Activated naive CD4-positive, alpha-beta T cell treated with Interleukin-2 at 50 U/mL for 16 hours (primary cell): ENCODE measurements around the gene OR52B2.

Experiments
- DNase-seq: peaks from one replicate; pipeline ENCODE4 v3.0.0-alpha.2; 2020

OR52B2 gene

GRCh38 chr11:6170226-6170625, at the start of gene OR52B2:
TSS of gene OR52B2 (minus strand) at chr11:6170326. CDS start at chr11:6170326, 0 bp downstream.
- no peak for DNase-seq

GRCh38 chr11:6219359-6219758, 49.2 kb upstream of the OR52B2 start:
- DNase-seq: no peak

- DNase-seq: no peak
Observed at GRCh38 chr11:6217722-6218121, 47.6 kb upstream of the OR52B2 start.

- DNase-seq: no peak
Observed at GRCh38 chr11:6216501-6216900, 46.4 kb upstream of the OR52B2 start.

- no peak for DNase-seq
Observed at GRCh38 chr11:6214530-6214929, 44.4 kb upstream of the OR52B2 start.

GRCh38 chr11:6210274-6210955, 40.3 kb upstream of the OR52B2 start:
- DNase-seq: no peak

GRCh38 chr11:6209801-6210200, 39.7 kb upstream of the OR52B2 start:
- DNase-seq: no peak

- DNase-seq: no peak
Observed at GRCh38 chr11:6206456-6207180, 36.5 kb upstream of the OR52B2 start.

- DNase-seq: no peak
Observed at GRCh38 chr11:6205366-6205765, 35.2 kb upstream of the OR52B2 start, which contains the start of gene C11orf42. TSS of gene C11orf42 (plus strand) at chr11:6205557. CDS start at chr11:6205616, 59 bp downstream.

GRCh38 chr11:6204706-6205105, 34.6 kb upstream of the OR52B2 start:
- no peak for DNase-seq

GRCh38 chr11:6203327-6203726, 33.2 kb upstream of the OR52B2 start:
- no peak for DNase-seq

GRCh38 chr11:6202041-6202440, 31.9 kb upstream of the OR52B2 start:
- DNase-seq: no peak

- no peak for DNase-seq
Observed at GRCh38 chr11:6201481-6201880, 31.4 kb upstream of the OR52B2 start.

GRCh38 chr11:6200975-6201374, 30.8 kb upstream of the OR52B2 start:
- no peak for DNase-seq

GRCh38 chr11:6199174-6199810, 29.2 kb upstream of the OR52B2 start, which contains the start of gene OR52W1:
TSS of gene OR52W1 (plus strand) at chr11:6199224. CDS start at chr11:6199224, 0 bp downstream.
- DNase-seq: no peak

GRCh38 chr11:6197466-6198200, 27.5 kb upstream of the OR52B2 start:
- no peak for DNase-seq

- DNase-seq: no peak
Observed at GRCh38 chr11:6196396-6196795, 26.3 kb upstream of the OR52B2 start.

- DNase-seq: no peak
Observed at GRCh38 chr11:6194065-6194581, 24.0 kb upstream of the OR52B2 start.

- no peak for DNase-seq
Observed at GRCh38 chr11:6191742-6192141, 21.6 kb upstream of the OR52B2 start.

GRCh38 chr11:6175440-6175839, 5.3 kb upstream of the OR52B2 start:
- DNase-seq: no peak

GRCh38 chr11:6156628-6157359, 13.3 kb downstream of the OR52B2 start:
- DNase-seq: no peak

- no peak for DNase-seq
Observed at GRCh38 chr11:6152126-6152525, 18.0 kb downstream of the OR52B2 start.
